ENCODE data around the gene PBX1. TPM values are rescaled to one million over a fixed set of nuclear protein-coding genes. Genes with fewer than 3 reads are reported as not detected.

The PBX1 gene
- polyA plus RNA-seq, 1 donor (not counting 4 experiments of a cell fraction or from before 2014, with no cell fraction given): 2.2 TPM

GRCh38 chr1:164843743-164844500 lies 284.9 kb downstream of the PBX1 start:
- Histone ChIP-seq H3K27ac (ENCODE audit: control insufficient read depth, insufficient read depth, low read length) (no peak overlapping the region), H3K4me3 (ENCODE audit: control insufficient read depth in 2 of 3, extremely low read depth in 1 of 3, insufficient read depth in 2 of 3, low read depth in 1 of 3, low read length in 3 of 3) (no peak overlapping the region), H3K27me3 (ENCODE audit: control insufficient read depth, extremely low read depth, insufficient read depth, low read length) (no peaks in the 10 kb centered on the region), H2AFZ (ENCODE audit: control insufficient read depth, low read length) (no peak overlapping the region), H3K9me3 (ENCODE audit: control insufficient read depth, low read depth, low read length) (no peaks in the 10 kb centered on the region), H3K4me1 (ENCODE audit: control insufficient read depth, extremely low read depth, insufficient read depth, low read length) (no peaks in the 10 kb centered on the region), H3K9me1 (ENCODE audit: control insufficient read depth, extremely low read depth, insufficient read depth, low read length) (no peaks in the 10 kb centered on the region), H3K79me2 (ENCODE audit: control insufficient read depth, insufficient read depth, low read length) (no peaks in the 10 kb centered on the region), H4K20me1 (ENCODE audit: control insufficient read depth, extremely low read depth, insufficient read depth, low read length) (no peaks in the 10 kb centered on the region), H3K9ac (ENCODE audit: control insufficient read depth, extremely low read depth, insufficient read depth, low read length) (no peak overlapping the region), H3K4me2 (ENCODE audit: control insufficient read depth, extremely low read depth, insufficient read depth, low read depth, low read length) (no peak overlapping the region), H3K36me3 (ENCODE audit: control insufficient read depth in 2 of 2, extremely low read depth in 1 of 2, insufficient read depth in 2 of 2, low read length in 2 of 2) (no peaks in the 10 kb centered on the region)
- dilution Hi-C loops (cut with MboI; ENCODE audit: extremely low pct_ligation_motif_present, low sequenced_read_pairs): no loop called here
- TF ChIP-seq EZH2 (IDR thresholded peaks at IDR 0.05; ENCODE audit: low read length): no peak
- TF ChIP-seq CTCF (optimal IDR thresholded peaks at IDR 0.05 in 1 of 3, IDR thresholded peaks at IDR 0.05 in 1 of 3, conservative IDR thresholded peaks at IDR 0.05 in 1 of 3; ENCODE audit: extremely low read depth in 1 of 3, insufficient read depth in 2 of 3, low read length in 3 of 3): no peak
- DNase-seq (ENCODE audit: low read depth, low spot score): no peak
- no peak for FAIRE-seq

GRCh38 chr1:164846731-164847691 lies 288.0 kb downstream of the PBX1 start:
- FAIRE-seq (no peak), DNase-seq (ENCODE audit: low read depth, low spot score) (no peak)
- TF ChIP-seq CTCF (optimal IDR thresholded peaks at IDR 0.05 in 1 of 3, IDR thresholded peaks at IDR 0.05 in 1 of 3, conservative IDR thresholded peaks at IDR 0.05 in 1 of 3; ENCODE audit: extremely low read depth in 1 of 3, insufficient read depth in 2 of 3, low read length in 3 of 3): no peak
- TF ChIP-seq EZH2 (IDR thresholded peaks at IDR 0.05; ENCODE audit: low read length): no peak
- Histone ChIP-seq H3K9me3 (ENCODE audit: control insufficient read depth, low read depth, low read length) (no peaks in the 10 kb centered on the region), H3K9me1 (ENCODE audit: control insufficient read depth, extremely low read depth, insufficient read depth, low read length) (no peaks in the 10 kb centered on the region), H2AFZ (ENCODE audit: control insufficient read depth, low read length) (no peak overlapping the region), H3K79me2 (ENCODE audit: control insufficient read depth, insufficient read depth, low read length) (no peaks in the 10 kb centered on the region), H4K20me1 (ENCODE audit: control insufficient read depth, extremely low read depth, insufficient read depth, low read length) (no peaks in the 10 kb centered on the region), H3K4me1 (ENCODE audit: control insufficient read depth, extremely low read depth, insufficient read depth, low read length) (no peaks in the 10 kb centered on the region), H3K9ac (ENCODE audit: control insufficient read depth, extremely low read depth, insufficient read depth, low read length) (no peak overlapping the region), H3K27ac (ENCODE audit: control insufficient read depth, insufficient read depth, low read length) (no peak overlapping the region), H3K4me3 (ENCODE audit: control insufficient read depth in 2 of 3, extremely low read depth in 1 of 3, insufficient read depth in 2 of 3, low read depth in 1 of 3, low read length in 3 of 3) (no peak overlapping the region), H3K36me3 (ENCODE audit: control insufficient read depth in 2 of 2, extremely low read depth in 1 of 2, insufficient read depth in 2 of 2, low read length in 2 of 2) (no peaks in the 10 kb centered on the region), H3K27me3 (ENCODE audit: control insufficient read depth, extremely low read depth, insufficient read depth, low read length) (no peaks in the 10 kb centered on the region), H3K4me2 (ENCODE audit: control insufficient read depth, extremely low read depth, insufficient read depth, low read depth, low read length) (no peak overlapping the region)
- dilution Hi-C loops (cut with MboI; ENCODE audit: extremely low pct_ligation_motif_present, low sequenced_read_pairs): no loop called here
